Colonic mucosa (tissue), 4 donors: ENCODE results near the gene LAMC1. TPM values are rescaled to one million over a fixed set of nuclear protein-coding genes. Genes with fewer than 3 reads are reported as not detected.

ENCODE experiments used
- DNase-seq: peaks from one replicate; pipeline ENCODE4 v3.0.0-alpha.2; 2020
- H3K27ac ChIP-seq: fragments of 200-600 bp; one replicate; pipeline ENCODE4 v1.8.0; 2021
- H3K27me3 ChIP-seq: fragments of 200-600 bp; one replicate; pipeline ENCODE4 v1.8.0; 2021
- H3K36me3 ChIP-seq: fragments of 200-600 bp; one replicate; pipeline ENCODE4 v1.8.0; 2021
- H3K4me1 ChIP-seq: fragments of 200-600 bp; one replicate; pipeline ENCODE4 v1.8.0; 2021; ENCODE audit warnings: mild to moderate bottlenecking
- H3K4me3 ChIP-seq: fragments of 200-600 bp; one replicate; pipeline ENCODE4 v1.8.0; 2021
- H3K9ac ChIP-seq, 2 donors: one replicate each; pipeline ENCODE4 v1.7.0; 2013; ENCODE audit warnings: control low read depth in 2 of 2, low read depth in 2 of 2, low read length in 2 of 2
- H3K9me3 ChIP-seq: fragments of 200-600 bp; one replicate; pipeline ENCODE4 v1.8.0; 2021
- CTCF ChIP-seq: fragments of 200-600 bp; IDR thresholded peaks from one replicate; pipeline ENCODE4 v1.8.0; 2022; ENCODE audit warnings: antibody characterized with exemption, mild to moderate bottlenecking
- intact Hi-C: fragments of 100-400 bp; cut with DNase I; formaldehyde crosslinking; loops from one replicate; pipeline ENCODE4 v1.14.1; 2022
- total RNA-seq, 2 donors: library from RNA; stranded (reverse); fragmentation: NEBNext Ultra II Directional in 1 of 2; extraction: Animal tissue kit (Norgen Biotek cat#: 25700) in 1 of 2; gene quantifications; one replicate each; pipeline ENCODE4 v1.2.1, GENCODE V29; 2021
- donor health status: healthy.
- donor health status: DM: no; HTN: no; CAD: no.
- donor health status: DM: no; HTN: no; CAD: no.

Gene LAMC1
- total RNA-seq, 2 donors from 2014 or later: 28.0 to 54.6 TPM

- no peak overlapping the region for H3K27ac ChIP-seq
These were observed 68.0 kb downstream of the LAMC1 start for GRCh38 chr1:183091181-183091580.

GRCh38 chr1:183092350-183092749 is 69.1 kb downstream of the LAMC1 start:
- intact Hi-C loops: no loop called here
- H3K4me3 ChIP-seq: no peak overlapping the region
- H3K9me3 ChIP-seq: no peaks in the 10 kb centered on the region
- no peaks in the 10 kb centered on the region for H3K4me1 ChIP-seq
- H3K27ac ChIP-seq: no peak overlapping the region
- H3K27me3 ChIP-seq: no peaks in the 10 kb centered on the region
- no peak overlapping the region for H3K9ac ChIP-seq
- H3K36me3 ChIP-seq: no peaks in the 10 kb centered on the region
- DNase-seq: no peak
- TF ChIP-seq CTCF: no peak

More at GRCh38 chr1:183091181-183091580, 68.0 kb downstream of the LAMC1 start:
- Histone ChIP-seq H3K27me3 (no peaks in the 10 kb centered on the region), H3K9me3 (no peaks in the 10 kb centered on the region), H3K4me3 (no peak overlapping the region), H3K9ac (no peak overlapping the region), H3K36me3 (no peaks in the 10 kb centered on the region), H3K4me1 (no peaks in the 10 kb centered on the region)
- intact Hi-C loops: no loop called here
- TF ChIP-seq CTCF: no peak
- no peak for DNase-seq

- no peak for TF ChIP-seq CTCF
- H3K9ac ChIP-seq: no peak overlapping the region
- H3K36me3 ChIP-seq: no peaks in the 10 kb centered on the region
- H3K27me3 ChIP-seq: no peaks in the 10 kb centered on the region
- no peak overlapping the region for H3K4me3 ChIP-seq
- no peak overlapping the region for H3K27ac ChIP-seq
- no peaks in the 10 kb centered on the region for H3K4me1 ChIP-seq
- H3K9me3 ChIP-seq: no peaks in the 10 kb centered on the region
- DNase-seq: no peak
- intact Hi-C loops: no loop called here
These were observed 69.9 kb downstream of the LAMC1 start for GRCh38 chr1:183093066-183093668.

GRCh38 chr1:183093786-183094298 is 70.6 kb downstream of the LAMC1 start:
- H3K9ac ChIP-seq: no peak overlapping the region
- H3K9me3 ChIP-seq: no peaks in the 10 kb centered on the region
- H3K27me3 ChIP-seq: no peaks in the 10 kb centered on the region
- no peak for TF ChIP-seq CTCF
- no peaks in the 10 kb centered on the region for H3K4me1 ChIP-seq
- no peaks in the 10 kb centered on the region for H3K36me3 ChIP-seq
- no peak for DNase-seq
- H3K27ac ChIP-seq: no peak overlapping the region
- H3K4me3 ChIP-seq: no peak overlapping the region
- intact Hi-C loops: no loop called here

GRCh38 chr1:183094351-183094750 is 71.1 kb downstream of the LAMC1 start:
- H3K4me1 ChIP-seq: no peaks in the 10 kb centered on the region
- no peak overlapping the region for H3K9ac ChIP-seq
- no peak overlapping the region for H3K27ac ChIP-seq
- intact Hi-C loops: no loop called here
- DNase-seq: no peak
- no peak overlapping the region for H3K4me3 ChIP-seq
- no peaks in the 10 kb centered on the region for H3K36me3 ChIP-seq
- no peaks in the 10 kb centered on the region for H3K27me3 ChIP-seq
- TF ChIP-seq CTCF: no peak
- no peaks in the 10 kb centered on the region for H3K9me3 ChIP-seq
